HG03575 (cell line): ENCODE data around the gene B3GNT9.
"Not testable (repeated sequence)": the region's sequence is repeated elsewhere in the genome, so short reads cannot be mapped to it uniquely, and the experiment has no call there.

Experiments
- ATAC-seq: cut with Tn5 transposase; IDR thresholded peaks from one replicate; pipeline ENCODE4 v1.9.1; 2021; ENCODE audit not compliant: unreplicated experiment, insufficient number of reproducible peaks, low FRiP score; ENCODE audit errors: extremely low read depth

B3GNT9 gene

GRCh38 chr16:67129422-67129821, 21.4 kb downstream of the B3GNT9 start:
- ATAC-seq, result no peak

GRCh38 chr16:67128887-67129286, 21.9 kb downstream of the B3GNT9 start:
- ATAC-seq, result no peak

- no peak for ATAC-seq
Observed at GRCh38 chr16:67128417-67128816, 22.4 kb downstream of the B3GNT9 start.

- not testable (repeated sequence) for ATAC-seq
Observed at GRCh38 chr16:67122799-67123198, 28.0 kb downstream of the B3GNT9 start.

GRCh38 chr16:67120025-67120424, 30.8 kb downstream of the B3GNT9 start:
- ATAC-seq, result no peak

- ATAC-seq, result no peak
Observed at GRCh38 chr16:67117716-67118115, 33.1 kb downstream of the B3GNT9 start.

GRCh38 chr16:67116388-67117311, 34.1 kb downstream of the B3GNT9 start:
- ATAC-seq, result no peak

- no peak for ATAC-seq
Observed at GRCh38 chr16:67115639-67116038, 35.2 kb downstream of the B3GNT9 start.

- no peak for ATAC-seq
Observed at GRCh38 chr16:67114793-67115192, 36.0 kb downstream of the B3GNT9 start.

- ATAC-seq, result no peak
Observed at GRCh38 chr16:67112591-67113399, 38.0 kb downstream of the B3GNT9 start.

- ATAC-seq, result no peak
Observed at GRCh38 chr16:67111951-67112444, 38.8 kb downstream of the B3GNT9 start.

- no peak for ATAC-seq
Observed at GRCh38 chr16:67109407-67110135, 41.2 kb downstream of the B3GNT9 start, which contains the start of gene PHAF1. Gene PHAF1 (plus strand): TSS chr16:67109941. CDS start chr16:67110176, 235 bp downstream.

GRCh38 chr16:67108931-67109406, 41.8 kb downstream of the B3GNT9 start:
- no peak for ATAC-seq

GRCh38 chr16:67108489-67108888, 42.3 kb downstream of the B3GNT9 start:
- ATAC-seq, result no peak

- ATAC-seq, result no peak
Observed at GRCh38 chr16:67105881-67106280, 44.9 kb downstream of the B3GNT9 start.

- no peak for ATAC-seq
Observed at GRCh38 chr16:67105246-67105645, 45.6 kb downstream of the B3GNT9 start.

- ATAC-seq, result no peak
Observed at GRCh38 chr16:67104845-67105244, 46.0 kb downstream of the B3GNT9 start.

- ATAC-seq, result no peak
Observed at GRCh38 chr16:67104061-67104460, 46.7 kb downstream of the B3GNT9 start.
